Left renal cortex interstitium (tissue), 4 donors: ENCODE measurements around the gene TMEM168. TPM values are rescaled to one million over a fixed set of nuclear protein-coding genes. Genes with fewer than 3 reads are reported as not detected.

Experiments
- DNase-seq, 4 donors: peaks; one replicate each; pipeline ENCODE4 v3.0.0-alpha.2; 2013; ENCODE audit warnings: low read depth in 4 of 4, low spot score in 2 of 4, missing footprints in 1 of 4
- polyA plus RNA-seq, 4 donors: library from polyadenylated mRNA; unstranded; fragments of 120-200 nt; gene quantifications; one replicate each; pipeline ENCODE4 v1.2.1, GENCODE V29; 2013; ENCODE audit not compliant: insufficient read length in 4 of 4

The TMEM168 gene
- polyA plus RNA-seq, 4 donors, result 36.0 to 52.9 (median 45.1) TPM

- DNase-seq, result no peak
Observed at GRCh38 chr7:112726076-112726475, 64.1 kb downstream of the TMEM168 start.

DNA sequence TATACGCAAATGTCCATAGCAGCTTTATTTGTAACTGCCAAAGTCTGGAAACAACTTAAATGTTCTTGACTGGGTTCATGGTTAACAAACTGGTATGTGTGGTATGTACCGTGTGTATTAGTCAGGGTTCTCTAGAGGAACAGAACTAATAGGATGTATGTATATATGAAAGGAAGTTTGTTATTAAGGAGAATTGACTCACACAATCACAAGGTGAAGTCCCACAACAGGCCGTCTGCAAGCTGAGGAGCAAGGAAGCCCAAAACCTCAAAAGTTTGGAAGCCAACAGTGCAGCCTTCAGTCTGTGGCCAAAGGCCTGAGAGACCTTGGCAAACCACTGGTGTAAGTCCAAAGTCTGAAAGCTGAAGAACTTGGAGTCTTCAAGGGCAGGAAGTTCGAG lies 66.8 kb downstream of the TMEM168 start:
- no peak for DNase-seq

GRCh38 chr7:112721366-112721765 lies 68.8 kb downstream of the TMEM168 start:
- no peak for DNase-seq

DNA sequence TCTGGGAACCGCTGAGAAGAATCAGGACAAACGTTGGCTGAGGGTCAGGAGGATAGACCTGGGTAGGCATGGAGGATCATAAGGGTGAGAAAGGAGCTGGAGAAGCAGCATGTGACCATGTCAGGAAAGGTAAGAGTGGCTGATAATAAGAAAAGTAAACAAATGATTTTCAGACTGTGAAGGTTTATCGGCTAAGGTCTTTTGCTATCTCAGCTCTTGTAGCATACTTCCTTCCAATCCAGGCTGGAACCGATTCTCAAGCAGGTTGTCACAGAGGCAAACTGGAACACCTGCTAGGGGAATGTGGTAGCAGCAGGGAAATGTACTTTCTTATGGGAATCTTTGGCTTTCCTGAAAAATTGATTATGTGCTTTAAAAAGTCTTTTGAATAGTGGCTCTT lies 74.7 kb downstream of the TMEM168 start:
- DNase-seq, result no peak

- no peak for DNase-seq
Observed at GRCh38 chr7:112714917-112715316, 75.3 kb downstream of the TMEM168 start.
